NCI-H2107 treated with DMSO at 0.1 percent for 48 hours (cell line): ENCODE measurements around the gene FYB1.

Experiments used
- DNase-seq: peaks from one replicate; lab custom pipeline; 2025; ENCODE audit not compliant: unreplicated experiment; lab: John Stamatoyannopoulos, UW

FYB1 gene

GRCh38 chr5:39057734-39058133, 161.6 kb downstream of the FYB1 start:
- DNase-seq: no peak

DNA sequence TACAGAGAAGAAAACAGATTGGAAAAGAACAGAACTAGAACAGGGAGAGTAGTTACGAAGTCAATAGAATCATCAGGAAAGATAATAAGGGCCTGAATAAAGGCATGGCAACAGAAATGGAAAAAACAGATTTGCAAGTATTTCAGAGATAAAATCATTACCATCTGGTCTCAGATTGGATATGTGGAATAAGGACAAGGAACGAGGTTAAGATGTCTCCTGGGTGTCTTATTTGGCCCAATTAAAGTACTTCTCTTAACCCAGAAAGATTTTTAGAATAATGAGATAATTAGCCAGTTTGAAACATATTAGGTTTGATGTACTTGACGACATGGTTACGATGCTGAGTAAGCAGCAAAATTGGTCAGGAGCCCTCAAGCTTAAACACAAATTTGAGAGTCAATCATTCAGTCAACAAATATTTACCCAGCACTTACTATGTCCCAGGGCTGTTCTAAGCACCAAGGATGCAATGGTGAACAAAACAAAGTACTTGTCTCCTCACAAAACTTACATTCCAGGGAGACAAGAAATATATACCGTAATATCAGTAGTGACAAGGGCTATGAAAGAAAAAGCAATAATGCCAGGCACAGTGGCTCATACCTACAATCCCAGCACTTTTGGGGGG, 163.5 kb downstream of the FYB1 start:
- DNase-seq: no peak
